Breast epithelium (tissue), 3 donors: ENCODE data around the gene CCDC7.
"Not testable (repeated sequence)": the region's sequence is repeated elsewhere in the genome, so short reads cannot be mapped to it uniquely, and the experiment has no call there.

Experiments used
- CTCF ChIP-seq, 3 donors: fragments of 450-650 bp; IDR thresholded peaks; one replicate each; pipeline ENCODE4 v1.5.1; 2016 to 2017; ENCODE audit warnings: antibody characterized with exemption in 3 of 3, mild to moderate bottlenecking in 3 of 3, moderate library complexity in 3 of 3
- POLR2A ChIP-seq: fragments of 450-650 bp; IDR thresholded peaks from one replicate; pipeline ENCODE4 v1.6.1; 2016; ENCODE audit warnings: antibody characterized with exemption, mild to moderate bottlenecking, moderate library complexity

- TF ChIP-seq POLR2A; CTCF (IDR thresholded peaks at IDR 0.05): not testable (repeated sequence)
Measured at GRCh38 chr10:32610543-32610942, 164.6 kb downstream of the CCDC7 start.
